Measurements from ENCODE around the gene SEC14L2.

Gene SEC14L2

DNA sequence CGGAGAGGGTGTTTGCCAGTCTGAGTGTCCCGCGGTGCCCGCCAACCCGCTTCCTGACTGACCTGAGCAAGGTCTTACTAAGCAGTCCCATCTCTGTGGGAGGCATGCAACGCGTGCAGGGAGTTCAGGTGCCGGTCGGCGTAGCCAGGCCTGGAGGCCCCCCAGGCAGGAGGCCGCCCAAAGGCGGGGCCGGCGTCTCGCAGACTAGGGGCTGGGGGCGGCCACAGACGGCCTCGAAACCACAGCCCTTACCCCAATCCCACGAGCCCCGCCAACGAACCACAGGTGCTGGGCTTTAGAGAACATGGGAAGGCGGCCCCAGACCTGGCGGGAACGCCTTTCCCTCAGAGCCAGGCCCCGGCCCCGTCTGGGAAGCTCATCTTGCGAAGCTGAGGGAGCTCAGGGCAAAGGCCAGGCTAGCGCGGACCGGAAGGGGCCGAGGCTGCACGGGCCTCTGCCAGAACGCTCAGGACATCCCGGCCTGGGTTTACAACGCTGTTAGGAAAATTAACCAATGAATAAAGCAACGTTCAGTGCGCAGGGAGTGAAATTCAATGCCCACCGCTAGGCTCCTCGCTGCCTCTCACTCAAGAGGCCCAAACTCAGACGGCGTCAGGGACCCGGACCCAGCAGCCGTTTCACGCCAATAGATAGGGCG, 26.6 kb downstream of the SEC14L2 start:
- H3K9me3 Mint-ChIP-seq = no peaks in the 10 kb centered on the region
- H3K4me1 Mint-ChIP-seq = peaks cover 37 to 64% of the 10 kb centered on the region in 2 donors
- DNase-seq = no peak
- peak overlapping the region; percentile 99 for H3K27ac Mint-ChIP-seq
- ATAC-seq (replicated peaks) = peak; percentile 33 to 43
- H3K36me3 Mint-ChIP-seq = peaks cover 24 to 31% of the 10 kb centered on the region in 2 donors
- no peaks in the 10 kb centered on the region for H3K27me3 Mint-ChIP-seq
- peak overlapping the region; percentile 88 to 97 for H3K4me3 Mint-ChIP-seq

DNA sequence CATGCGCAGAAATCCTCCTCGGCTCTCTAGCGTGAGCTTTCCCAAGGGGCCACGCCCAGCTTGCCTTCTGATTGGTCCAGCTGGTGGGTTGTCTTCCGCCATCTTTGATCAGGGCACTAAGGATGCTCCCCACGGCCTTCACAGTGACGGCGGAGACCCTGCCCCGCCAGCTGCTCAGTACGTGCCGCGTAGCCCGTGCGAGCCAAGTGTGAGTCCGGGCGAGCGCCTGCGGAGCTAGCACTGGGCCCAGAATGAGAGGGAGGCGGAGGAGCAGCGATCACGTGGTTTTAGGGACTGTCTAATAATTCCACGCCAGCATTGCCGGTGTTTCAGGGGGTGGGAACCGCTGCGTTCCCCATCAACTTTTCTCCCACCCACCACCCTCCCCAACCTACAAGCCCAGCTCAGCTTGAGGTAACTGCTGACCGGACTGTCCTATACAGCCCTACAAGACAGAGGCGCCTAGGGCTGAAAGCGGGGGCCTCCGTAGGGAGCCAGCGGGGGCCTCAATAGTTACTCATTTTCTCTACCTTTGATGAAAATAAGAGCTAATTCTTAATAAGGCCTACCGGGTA, 27.2 kb downstream of the SEC14L2 start:
- H3K4me1 Mint-ChIP-seq = peaks cover 37 to 64% of the 10 kb centered on the region in 2 donors
- H3K36me3 Mint-ChIP-seq = peaks cover 22 to 37% of the 10 kb centered on the region in 2 donors
- no peaks in the 10 kb centered on the region for H3K9me3 Mint-ChIP-seq
- H3K27me3 Mint-ChIP-seq = no peaks in the 10 kb centered on the region
- DNase-seq = peak; percentile 99
- peak overlapping the region; percentile 88 to 97 for H3K4me3 Mint-ChIP-seq
- ATAC-seq (replicated peaks) = peak; percentile 92 to 94
- peak overlapping the region; percentile 99 for H3K27ac Mint-ChIP-seq

DNA sequence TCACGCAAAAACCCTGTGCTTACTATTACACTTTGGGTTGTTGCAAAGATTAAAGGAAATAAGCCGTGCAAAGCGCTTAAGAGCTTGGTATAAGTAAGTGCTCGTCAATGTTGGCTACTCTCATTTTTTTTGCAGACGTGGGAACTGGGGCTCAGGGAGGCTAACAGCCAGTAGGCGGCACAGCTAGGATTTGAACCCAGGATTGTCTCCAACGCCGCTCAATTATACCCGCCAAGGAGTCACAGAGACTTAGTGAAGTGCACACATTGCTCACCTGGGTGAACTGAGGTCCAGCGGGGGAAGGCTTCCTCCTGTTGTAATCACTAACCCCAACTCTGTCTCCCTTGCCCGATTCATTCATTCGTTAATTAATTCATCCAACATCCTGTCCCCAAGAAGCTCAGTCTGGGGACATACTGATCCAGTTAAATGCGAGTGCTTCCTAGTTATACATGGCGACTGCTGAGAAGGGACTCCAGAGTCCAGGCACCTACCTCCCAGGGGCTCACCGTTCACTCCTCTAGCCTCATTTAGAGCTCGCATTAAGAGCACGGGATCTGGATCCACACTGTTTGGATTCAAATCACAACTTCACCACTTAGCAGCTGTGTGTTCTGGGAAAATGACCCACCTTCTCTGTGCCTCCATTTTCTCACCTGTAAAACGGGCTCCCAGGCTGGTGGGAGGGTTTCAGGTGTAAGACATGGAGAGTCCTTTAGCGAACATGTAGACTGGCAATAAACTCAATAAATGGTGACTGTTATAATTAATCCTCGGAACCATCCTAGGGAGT, 27.9 kb downstream of the SEC14L2 start:
- Mint-ChIP-seq H3K9me3 (no peaks in the 10 kb centered on the region), H3K27ac (peak overlapping the region; percentile 99), H3K27me3 (no peaks in the 10 kb centered on the region), H3K4me1 (peaks cover 37 to 64% of the 10 kb centered on the region in 2 donors), H3K36me3 (peaks cover 18 to 40% of the 10 kb centered on the region in 2 donors), H3K4me3 (peak overlapping the region; percentile 88 to 97)
- DNase-seq (no peak), ATAC-seq (replicated peaks) (no peak)

DNA sequence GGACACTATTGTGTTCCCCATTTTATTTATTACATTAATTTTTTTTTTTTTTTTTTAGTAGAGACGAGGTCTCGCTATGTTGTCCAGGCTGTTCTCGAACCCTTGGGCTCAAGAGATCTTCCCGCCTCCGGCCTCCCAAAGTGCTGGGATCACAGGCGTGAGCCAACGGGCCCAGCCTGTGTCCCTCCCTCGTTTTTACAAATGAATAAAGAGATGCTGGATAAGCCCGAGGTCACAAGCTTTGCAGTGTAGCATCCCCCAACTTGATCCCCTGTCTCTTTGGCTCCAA, 28.5 kb downstream of the SEC14L2 start:
- H3K4me1 Mint-ChIP-seq = peaks cover 37 to 61% of the 10 kb centered on the region in 2 donors
- H3K4me3 Mint-ChIP-seq = peak overlapping the region; percentile 88 to 89
- peaks cover 15 to 44% of the 10 kb centered on the region in 2 donors for H3K36me3 Mint-ChIP-seq
- H3K9me3 Mint-ChIP-seq = no peaks in the 10 kb centered on the region
- ATAC-seq (replicated peaks) = no peak
- DNase-seq = no peak
- H3K27ac Mint-ChIP-seq = peak overlapping the region; percentile 94
- no peaks in the 10 kb centered on the region for H3K27me3 Mint-ChIP-seq

DNA sequence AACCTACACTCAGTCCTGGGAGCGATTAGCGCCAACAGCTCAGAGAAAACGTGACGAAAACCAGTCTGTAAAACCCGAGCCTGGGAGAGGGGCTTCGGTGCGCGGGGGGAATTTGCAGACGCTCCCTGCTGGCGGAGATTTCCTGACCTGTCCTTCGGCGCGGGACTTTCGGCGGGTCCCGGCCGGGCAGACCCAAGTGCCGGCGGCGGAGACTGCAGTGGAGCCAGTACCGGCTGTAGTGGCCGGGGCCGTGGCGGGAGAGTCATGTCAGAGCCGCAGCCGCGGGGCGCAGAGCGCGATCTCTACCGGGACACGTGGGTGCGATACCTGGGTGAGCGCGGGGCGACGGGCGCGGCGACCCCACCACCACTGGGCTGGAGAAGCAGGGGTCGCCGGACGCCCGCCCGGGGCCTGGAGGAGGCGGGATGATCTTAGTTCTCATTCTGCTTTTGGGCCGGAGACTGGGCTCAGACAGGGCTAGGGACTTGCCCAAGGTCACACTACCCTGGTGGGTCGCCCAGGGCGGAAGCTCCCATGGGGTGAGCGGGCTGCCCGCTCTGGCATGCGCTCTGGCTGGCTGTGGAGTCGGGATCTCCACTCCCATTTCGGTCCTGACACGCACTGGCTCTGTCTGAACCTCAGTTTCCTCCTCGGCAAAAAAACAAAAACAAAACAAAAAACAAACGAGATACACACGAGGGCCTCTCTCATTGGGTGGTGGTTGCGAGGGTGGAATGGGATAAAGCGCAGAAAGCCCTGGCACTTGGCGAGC, 29.0 kb downstream of the SEC14L2 start, which contains the start of gene MTFP1:
TSS of gene MTFP1 (plus strand) at position 153 of the 772 bp plus-strand sequence. CDS start at position 265, 112 bp downstream.
- Mint-ChIP-seq H3K27ac (peak within 1 kb of the TSS; percentile 99), H3K4me1 (peaks cover 31 to 55% of the 10 kb centered on the region in 2 donors), H3K36me3 (peaks cover 11 to 41% of the 10 kb centered on the region in 2 donors), H3K9me3 (no peaks in the 10 kb centered on the region), H3K27me3 (no peaks in the 10 kb centered on the region), H3K4me3 (peak within 1 kb of the TSS; percentile 88 to 97)
- peak; percentile 45 for DNase-seq
- ATAC-seq (replicated peaks) = peak; percentile 13 to 16

DNA sequence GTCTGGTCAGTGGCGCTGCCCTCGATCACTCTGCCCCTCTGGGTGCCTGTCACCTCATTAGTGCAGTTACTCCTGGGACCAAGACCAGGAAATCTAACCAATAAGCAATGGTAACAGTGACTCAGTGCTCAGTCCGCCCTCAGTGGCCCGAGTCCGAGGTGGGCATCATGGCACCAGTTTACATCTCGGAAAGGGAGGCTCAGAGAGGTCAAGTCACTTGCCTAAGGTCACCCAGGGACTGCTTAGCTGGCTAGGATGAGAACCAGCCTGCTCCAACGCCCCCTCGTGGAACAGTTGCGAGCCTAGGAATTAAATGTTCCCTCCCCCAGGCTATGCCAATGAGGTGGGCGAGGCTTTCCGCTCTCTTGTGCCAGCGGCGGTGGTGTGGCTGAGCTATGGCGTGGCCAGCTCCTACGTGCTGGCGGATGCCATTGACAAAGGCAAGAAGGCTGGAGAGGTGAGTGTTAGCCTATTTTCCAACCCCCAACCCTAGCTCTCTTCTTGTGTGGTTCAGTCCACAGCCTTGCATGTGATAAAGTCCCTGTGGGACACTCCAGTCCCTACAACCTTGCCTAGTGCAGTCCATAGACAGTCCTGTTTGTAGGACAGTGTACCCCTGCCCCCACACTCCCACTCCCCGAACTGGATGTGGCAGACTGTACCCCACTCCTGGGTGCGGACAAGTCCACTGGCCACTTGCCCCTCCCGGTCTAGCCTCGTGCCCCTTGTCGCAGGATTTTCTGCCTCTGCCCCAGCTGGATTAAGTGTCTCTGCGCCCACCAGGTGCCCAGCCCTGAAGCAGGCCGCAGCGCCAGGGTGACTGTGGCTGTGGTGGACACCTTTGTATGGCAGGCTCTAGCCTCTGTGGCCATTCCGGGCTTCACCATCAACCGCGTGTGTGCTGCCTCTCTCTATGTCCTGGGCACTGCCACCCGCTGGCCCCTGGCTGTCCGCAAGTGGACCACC, 29.9 kb downstream of the SEC14L2 start:
- peak; percentile 32 to 38 for ATAC-seq (replicated peaks)
- H3K9me3 Mint-ChIP-seq = no peaks in the 10 kb centered on the region
- H3K4me3 Mint-ChIP-seq = peak overlapping the region; percentile 88 to 89
- DNase-seq = peak; percentile 75
- H3K27me3 Mint-ChIP-seq = no peaks in the 10 kb centered on the region
- H3K4me1 Mint-ChIP-seq = peaks cover 31 to 53% of the 10 kb centered on the region in 2 donors
- peaks cover 11 to 41% of the 10 kb centered on the region in 2 donors for H3K36me3 Mint-ChIP-seq
- H3K27ac Mint-ChIP-seq = peak overlapping the region; percentile 94

DNA sequence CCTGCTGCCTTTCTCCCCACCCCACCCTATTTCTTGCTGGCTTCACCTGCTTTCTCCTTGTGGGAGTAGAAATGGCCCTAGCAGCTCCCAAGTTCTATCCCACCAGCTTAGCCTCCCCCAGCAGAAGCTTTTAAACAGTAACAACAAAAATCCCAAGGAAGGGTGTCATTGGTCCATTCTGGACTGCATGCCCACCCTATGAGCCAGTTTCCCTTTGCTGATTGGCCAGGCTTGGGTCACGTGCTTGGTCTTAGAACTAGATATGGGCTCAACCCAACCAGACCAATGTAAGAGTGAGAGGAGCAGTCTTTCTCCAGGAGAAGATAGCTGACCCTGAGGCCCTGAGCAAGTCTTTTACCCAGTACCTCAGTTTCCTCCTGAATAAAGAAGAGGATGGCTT, 31.1 kb downstream of the SEC14L2 start:
- Mint-ChIP-seq H3K4me3 (no peak overlapping the region), H3K36me3 (peaks cover 9 to 36% of the 10 kb centered on the region in 2 donors), H3K4me1 (peaks cover 22 to 41% of the 10 kb centered on the region in 2 donors), H3K27me3 (no peaks in the 10 kb centered on the region), H3K27ac (peak overlapping the region; percentile 3), H3K9me3 (no peaks in the 10 kb centered on the region)
- DNase-seq (no peak), ATAC-seq (replicated peaks) (no peak)

DNA sequence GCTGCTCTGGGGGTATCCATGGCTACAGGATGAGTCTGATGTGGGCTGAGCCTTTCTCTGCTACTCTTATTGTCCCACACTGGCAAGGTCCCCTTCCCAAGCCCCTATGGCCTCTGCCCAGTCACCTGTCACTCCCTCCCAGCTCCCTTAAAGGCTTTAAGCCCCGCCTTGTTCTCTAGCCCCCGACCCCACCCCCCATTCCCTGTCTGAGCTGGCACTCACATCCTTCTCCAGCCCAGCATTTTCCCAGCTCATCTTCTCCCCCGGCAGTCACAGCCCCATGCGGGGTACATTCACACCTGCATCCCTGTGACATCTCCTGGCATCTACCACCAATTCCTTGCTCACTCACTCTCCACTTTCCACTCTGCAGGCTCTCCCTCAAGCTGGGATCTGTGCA, 33.1 kb downstream of the SEC14L2 start:
- Mint-ChIP-seq H3K4me1 (peaks cover 25 to 29% of the 10 kb centered on the region in 2 donors), H3K9me3 (no peaks in the 10 kb centered on the region), H3K27ac (no peak overlapping the region), H3K4me3 (no peak overlapping the region), H3K36me3 (peaks cover 9 to 43% of the 10 kb centered on the region in 2 donors), H3K27me3 (no peaks in the 10 kb centered on the region)
- ATAC-seq (replicated peaks) (no peak), DNase-seq (no peak)

DNA sequence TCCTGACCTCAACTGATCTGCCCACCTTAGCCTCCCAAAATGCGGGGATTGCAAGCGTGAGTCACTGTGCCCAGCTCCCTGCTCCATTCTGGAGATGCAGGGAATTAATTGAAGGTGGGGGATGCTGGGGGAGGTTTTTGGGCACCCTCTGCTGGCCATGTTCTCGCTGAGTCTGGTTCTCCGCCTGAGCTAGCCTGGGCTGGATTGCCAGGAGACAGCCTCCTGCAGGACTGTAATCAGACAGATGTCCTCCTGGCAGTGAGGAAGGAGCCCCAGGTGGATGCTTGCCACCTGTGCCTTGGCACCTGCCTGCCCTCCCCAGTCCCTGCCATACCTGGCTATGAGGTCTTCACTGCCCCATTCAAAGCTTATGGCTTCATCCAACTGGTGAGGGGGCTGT, 34.1 kb downstream of the SEC14L2 start:
- Mint-ChIP-seq H3K4me1 (peaks cover 29 to 30% of the 10 kb centered on the region in 2 donors), H3K27ac (no peak overlapping the region), H3K4me3 (no peak overlapping the region), H3K27me3 (no peaks in the 10 kb centered on the region), H3K9me3 (peaks cover 7 to 8% of the 10 kb centered on the region in 2 donors), H3K36me3 (peaks cover 16 to 54% of the 10 kb centered on the region in 2 donors)
- DNase-seq = no peak
- no peak for ATAC-seq (replicated peaks)

DNA sequence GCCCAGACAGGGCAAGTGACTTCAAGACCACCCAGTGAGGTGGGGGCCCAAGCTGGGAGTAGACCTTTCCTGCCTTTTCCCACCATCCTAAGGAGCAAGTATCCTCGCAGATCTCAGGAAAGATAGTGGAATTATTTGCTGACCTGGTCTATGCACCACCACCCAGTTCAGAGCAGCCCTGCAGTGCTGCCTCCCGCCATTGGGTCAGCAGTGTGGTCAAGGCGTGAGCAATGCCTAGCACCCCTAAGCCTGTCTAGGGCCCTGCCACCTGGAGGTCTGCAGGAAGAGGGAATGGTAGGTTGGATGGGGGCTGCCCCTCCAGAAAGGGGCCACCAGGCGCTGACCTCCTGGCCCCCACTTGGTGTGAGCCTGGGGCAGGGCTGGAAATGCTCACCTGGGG, 35.3 kb downstream of the SEC14L2 start:
- DNase-seq (no peak), ATAC-seq (replicated peaks) (no peak)
- H3K27me3 Mint-ChIP-seq = no peaks in the 10 kb centered on the region
- H3K9me3 Mint-ChIP-seq = peaks cover 7 to 10% of the 10 kb centered on the region in 2 donors
- H3K27ac Mint-ChIP-seq = no peak overlapping the region
- H3K4me3 Mint-ChIP-seq = no peak overlapping the region
- peaks cover 17 to 50% of the 10 kb centered on the region in 2 donors for H3K36me3 Mint-ChIP-seq
- peaks cover 18 to 21% of the 10 kb centered on the region in 2 donors for H3K4me1 Mint-ChIP-seq

DNA sequence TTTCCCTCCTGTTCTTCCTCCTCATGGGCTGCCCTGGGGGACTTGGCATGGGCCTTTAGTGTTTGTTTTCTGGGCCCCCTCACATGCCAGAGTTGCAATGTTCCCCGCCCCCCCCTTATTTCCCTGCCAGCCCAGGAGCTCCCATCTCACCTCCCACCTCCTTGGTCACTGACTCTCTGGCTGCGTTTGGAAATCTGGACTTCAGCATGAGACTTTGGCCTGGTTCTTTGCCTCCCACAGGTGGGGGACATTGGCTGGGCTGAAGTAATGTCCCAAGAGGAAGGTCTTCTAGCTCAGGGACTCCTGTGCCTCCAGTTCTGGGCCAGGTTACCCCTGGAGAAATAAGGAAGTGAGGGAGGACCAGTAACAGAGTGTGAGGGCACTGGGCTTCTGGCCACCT, 35.7 kb downstream of the SEC14L2 start:
- peaks cover 7 to 10% of the 10 kb centered on the region in 2 donors for H3K9me3 Mint-ChIP-seq
- H3K27me3 Mint-ChIP-seq = no peaks in the 10 kb centered on the region
- no peak overlapping the region for H3K4me3 Mint-ChIP-seq
- ATAC-seq (replicated peaks) (no peak), DNase-seq (no peak)
- no peak overlapping the region for H3K27ac Mint-ChIP-seq
- peaks cover 14 to 46% of the 10 kb centered on the region in 2 donors for H3K36me3 Mint-ChIP-seq
- peaks cover 14 to 17% of the 10 kb centered on the region in 2 donors for H3K4me1 Mint-ChIP-seq

DNA sequence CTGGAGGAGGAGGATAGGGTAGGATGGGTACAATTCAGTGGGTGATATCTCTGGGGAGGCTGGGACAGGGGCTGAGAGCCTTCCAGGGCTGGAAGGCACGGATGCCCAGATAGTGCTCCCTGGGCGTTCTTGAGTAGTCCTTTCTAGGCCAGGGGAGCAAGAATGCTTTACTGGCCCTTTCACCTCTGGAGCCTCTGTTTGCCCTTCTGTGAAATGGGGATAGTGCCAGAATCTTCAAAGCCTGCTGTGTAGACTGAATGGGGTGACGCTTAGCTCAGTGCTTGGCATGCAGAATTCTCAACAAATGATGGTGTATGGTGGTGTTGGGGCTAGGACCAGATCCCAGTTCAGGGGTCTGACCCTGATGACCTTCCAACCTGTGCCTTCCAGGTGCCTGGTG, 36.4 kb downstream of the SEC14L2 start:
- Mint-ChIP-seq H3K9me3 (peaks cover 7 to 10% of the 10 kb centered on the region in 2 donors), H3K27me3 (peaks cover 2% of the 10 kb centered on the region in 2 donors), H3K4me3 (no peak overlapping the region), H3K36me3 (peaks cover 10 to 39% of the 10 kb centered on the region in 2 donors), H3K27ac (no peak overlapping the region), H3K4me1 (peaks cover 14 to 16% of the 10 kb centered on the region in 2 donors)
- DNase-seq = no peak
- no peak for ATAC-seq (replicated peaks)

DNA sequence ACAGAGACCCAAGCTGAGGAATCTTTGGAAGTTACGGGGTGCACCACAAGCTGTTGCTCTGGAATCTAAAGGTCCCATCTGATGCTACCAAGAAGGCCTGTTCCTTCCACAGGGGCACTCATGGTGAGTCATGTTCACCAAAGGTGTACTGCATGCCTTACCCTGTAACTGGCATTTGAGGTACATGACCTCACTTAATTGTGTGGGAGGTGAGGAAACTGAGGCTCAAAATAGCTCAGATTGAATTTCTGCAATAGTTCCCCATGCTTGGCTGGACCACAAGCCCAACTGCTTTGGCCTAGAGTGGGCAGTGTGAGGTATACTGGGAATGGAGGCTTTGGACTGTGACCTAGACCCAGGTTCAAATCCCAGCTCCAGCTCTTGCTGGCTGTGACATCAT, 37.0 kb downstream of the SEC14L2 start:
- H3K4me1 Mint-ChIP-seq = peaks cover 14 to 16% of the 10 kb centered on the region in 2 donors
- ATAC-seq (replicated peaks) (peak; percentile 68 to 70), DNase-seq (no peak)
- peaks cover 8 to 33% of the 10 kb centered on the region in 2 donors for H3K36me3 Mint-ChIP-seq
- peak overlapping the region; percentile 72 for H3K27ac Mint-ChIP-seq
- no peak overlapping the region for H3K4me3 Mint-ChIP-seq
- H3K9me3 Mint-ChIP-seq = peaks cover 7 to 10% of the 10 kb centered on the region in 2 donors
- H3K27me3 Mint-ChIP-seq = peaks cover 7 to 8% of the 10 kb centered on the region in 2 donors
